Type B pancreatic cell (in vitro differentiated cells): ENCODE data around the gene ALX3. TPM values are rescaled to one million over a fixed set of nuclear protein-coding genes. Genes with fewer than 3 reads are reported as not detected.

Source experiments
- DNase-seq: peaks from one replicate; pipeline ENCODE4 v3.0.0; 2021; ENCODE audit warnings: mixed read lengths; ENCODE audit not compliant: unreplicated experiment; ENCODE audit errors: extremely low spot score
- H3K27ac Mint-ChIP-seq: 2 replicates; pipeline ENCODE4 v1.8.0; 2021; ENCODE audit warnings: mild to moderate bottlenecking, mixed read lengths
- H3K27me3 Mint-ChIP-seq: 2 replicates; pipeline ENCODE4 v1.8.0; 2021; ENCODE audit warnings: mixed read lengths
- H3K36me3 Mint-ChIP-seq: 2 replicates; pipeline ENCODE4 v1.8.0; 2021; ENCODE audit warnings: mixed read lengths
- H3K4me1 Mint-ChIP-seq: one replicate; pipeline ENCODE4 v1.8.0; 2021; ENCODE audit warnings: mixed read lengths; ENCODE audit not compliant: unreplicated experiment
- H3K4me3 Mint-ChIP-seq: 2 replicates; pipeline ENCODE4 v1.8.0; 2021; ENCODE audit warnings: mild to moderate bottlenecking, mixed read lengths
- H3K9me3 Mint-ChIP-seq: 2 replicates; pipeline ENCODE4 v1.8.0; 2021; ENCODE audit warnings: mixed read lengths
- CTCF ChIP-seq: fragments of 200-600 bp; sonication (generic); conservative IDR thresholded peaks from 2 replicates; pipeline ENCODE4 v1.5.0; 2021; ENCODE audit warnings: antibody characterized with exemption, mild to moderate bottlenecking
- long read RNA-seq: library from polyadenylated mRNA; unstranded; transcript quantifications from one replicate; pipeline ENCODE4 v2.0.0, GENCODE V29; 2020
- total RNA-seq: library from RNA; stranded (reverse); gene quantifications from 2 replicates; pipeline ENCODE4 v1.2.1, GENCODE V29; 2021; ENCODE audit warnings: low replicate concordance

ALX3 gene
- 1.4 and 19.8 TPM in 2 replicates for total RNA-seq
- long read RNA-seq, partial matches to known transcripts = 0 of 3 reads
- long read RNA-seq, other reads (novel, unspliced or antisense) = 3 of 3 reads

- Mint-ChIP-seq H3K4me1 (peaks cover 10% of the 10 kb centered on the region), H3K36me3 (peaks cover 3% of the 10 kb centered on the region)
- DNase-seq = no peak
These were observed at the start of gene ALX3 for GRCh38 chr1:110070671-110071242. TSS of gene ALX3 (minus strand) at chr1:110070672. CDS start at chr1:110070612, 60 bp downstream.

GRCh38 chr1:110119843-110120242 lies 49.4 kb upstream of the ALX3 start:
- Mint-ChIP-seq H3K4me1 (peaks cover 12% of the 10 kb centered on the region), H3K9me3 (peaks cover 12% of the 10 kb centered on the region), H3K27me3 (peaks cover 22% of the 10 kb centered on the region), H3K4me3 (no peak overlapping the region), H3K27ac (peak overlapping the region; percentile 48), H3K36me3 (peaks cover 4% of the 10 kb centered on the region)
- DNase-seq = no peak
- TF ChIP-seq CTCF = no peak

More at GRCh38 chr1:110070671-110071242, at the start of gene ALX3:
- Mint-ChIP-seq H3K27me3 (peaks cover 89% of the 10 kb centered on the region), H3K4me3 (peak within 1 kb of the TSS; percentile 79), H3K27ac (peak within 1 kb of the TSS; percentile 46), H3K9me3 (no peaks in the 10 kb centered on the region)
- TF ChIP-seq CTCF = no peak

- Mint-ChIP-seq H3K27ac (no peak overlapping the region), H3K9me3 (peaks cover 8% of the 10 kb centered on the region), H3K36me3 (peaks cover 4% of the 10 kb centered on the region), H3K27me3 (peaks cover 31% of the 10 kb centered on the region), H3K4me1 (peaks cover 12% of the 10 kb centered on the region), H3K4me3 (no peak overlapping the region)
- no peak for TF ChIP-seq CTCF
- DNase-seq = no peak
These were observed 48.3 kb upstream of the ALX3 start for GRCh38 chr1:110118636-110119396.

- Mint-ChIP-seq H3K27me3 (peaks cover 53% of the 10 kb centered on the region), H3K4me1 (peaks cover 21% of the 10 kb centered on the region), H3K36me3 (no peaks in the 10 kb centered on the region)
These were observed 44.3 kb upstream of the ALX3 start for GRCh38 chr1:110114784-110115183.

GRCh38 chr1:110114173-110114572 lies 43.7 kb upstream of the ALX3 start:
- H3K9me3 Mint-ChIP-seq = no peaks in the 10 kb centered on the region
- no peak overlapping the region for H3K27ac Mint-ChIP-seq
- TF ChIP-seq CTCF = no peak
- H3K27me3 Mint-ChIP-seq = peaks cover 58% of the 10 kb centered on the region
- no peak overlapping the region for H3K4me3 Mint-ChIP-seq
- peaks cover 21% of the 10 kb centered on the region for H3K4me1 Mint-ChIP-seq
- H3K36me3 Mint-ChIP-seq = no peaks in the 10 kb centered on the region
- no peak for DNase-seq

More at GRCh38 chr1:110114784-110115183, 44.3 kb upstream of the ALX3 start:
- no peak for DNase-seq
- Mint-ChIP-seq H3K4me3 (no peak overlapping the region), H3K27ac (no peak overlapping the region), H3K9me3 (no peaks in the 10 kb centered on the region)
- TF ChIP-seq CTCF = no peak
